HG03457 (cell line): ENCODE measurements around the gene TRAPPC5.
"Not testable (repeated sequence)": the region's sequence is repeated elsewhere in the genome, so short reads cannot be mapped to it uniquely, and the experiment has no call there.

ENCODE experiments used
- ATAC-seq: cut with Tn5 transposase; IDR thresholded peaks from one replicate; pipeline ENCODE4 v1.9.1; 2021; ENCODE audit warnings: moderate number of reproducible peaks; ENCODE audit not compliant: unreplicated experiment

TRAPPC5 gene

DNA sequence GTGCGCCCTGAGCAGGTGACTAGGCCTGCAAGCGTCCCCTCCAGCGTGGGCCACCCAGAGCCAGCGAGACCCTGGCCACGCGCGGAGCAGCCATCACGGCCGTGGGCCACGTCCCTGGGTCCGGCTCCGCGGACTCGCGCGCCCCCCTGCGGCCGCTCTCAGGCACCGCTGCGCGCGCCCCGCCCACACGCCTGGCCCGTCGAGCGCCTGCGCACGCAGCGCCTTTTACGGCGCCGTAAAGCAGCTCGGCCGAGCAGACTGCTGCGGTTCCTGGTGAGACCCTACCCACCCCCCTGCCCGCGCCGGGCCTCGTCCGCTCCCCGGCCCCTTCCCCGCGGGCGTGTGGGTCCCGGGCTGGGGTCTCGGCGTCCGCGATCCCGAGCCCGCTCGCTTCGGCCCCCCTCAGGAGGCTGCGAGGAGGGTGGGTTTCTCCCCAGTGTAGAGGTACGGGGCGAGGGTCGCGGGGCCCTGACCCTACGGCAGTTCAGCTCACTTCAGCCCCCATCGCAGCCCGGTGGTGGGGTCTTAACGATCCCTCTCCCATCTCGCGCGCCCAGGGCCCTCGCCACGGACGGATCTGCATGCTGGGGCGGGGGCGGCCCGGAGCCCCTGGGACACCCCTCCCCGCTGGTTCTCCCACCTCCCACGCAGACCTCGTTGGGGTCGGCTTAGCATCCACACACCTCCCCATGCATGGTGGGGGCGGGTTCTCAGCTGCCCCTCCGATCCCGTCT, at the start of gene TRAPPC5:
Gene TRAPPC5 (plus strand): TSS at position 228 of the 734 bp plus-strand sequence. CDS start 1,421 bp downstream, outside the sequence.
- no peak for ATAC-seq

GRCh38 chr19:7631577-7631976, 49.1 kb upstream of the TRAPPC5 start:
- ATAC-seq: no peak

DNA sequence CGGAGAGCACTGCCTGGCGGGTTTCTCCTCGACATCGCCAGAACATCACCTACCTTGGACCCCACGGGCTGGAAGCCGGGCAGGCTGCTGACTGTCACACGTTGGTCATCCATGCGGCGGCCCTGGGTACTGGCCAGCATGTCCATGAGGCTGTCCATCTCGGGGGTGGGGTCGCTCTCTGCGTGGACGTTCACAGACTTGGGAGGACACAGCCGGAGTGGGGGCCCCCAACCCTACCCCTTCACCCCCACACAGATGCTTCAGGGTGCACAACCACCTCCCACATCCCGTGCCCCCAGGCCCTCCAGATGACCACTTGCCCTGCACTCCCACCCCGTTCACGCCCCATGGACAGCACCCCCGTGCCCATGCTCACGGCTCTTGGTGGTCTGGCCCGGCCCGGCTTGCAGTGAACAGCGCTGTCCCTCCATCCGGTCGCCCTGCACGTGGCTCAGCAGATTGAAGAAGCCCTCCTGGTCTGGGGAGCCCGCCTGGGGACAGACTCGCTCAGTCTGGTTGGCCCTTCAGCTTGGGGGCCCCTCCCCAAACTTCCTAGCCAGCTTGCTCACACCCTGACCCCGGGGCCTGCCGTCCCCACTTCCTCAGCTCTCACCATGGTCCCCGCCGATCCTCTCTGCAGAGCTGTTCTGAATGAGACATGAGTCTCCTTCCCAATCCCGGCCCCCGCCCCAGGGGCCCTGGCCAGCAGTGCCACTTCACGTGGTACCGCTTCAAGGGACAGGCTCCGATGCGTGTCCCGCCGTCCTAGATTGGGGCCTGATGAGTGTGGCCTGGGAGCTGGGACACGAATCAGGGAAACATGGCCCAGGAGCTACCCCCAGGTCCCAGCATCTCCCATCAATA, 48.1 kb upstream of the TRAPPC5 start:
- ATAC-seq: no peak

- no peak for ATAC-seq
Measured at GRCh38 chr19:7633698-7634097, 46.9 kb upstream of the TRAPPC5 start, which contains the start of gene PCP2. TSS of gene PCP2 (minus strand) at chr19:7633719. CDS start at chr19:7633457, 262 bp downstream.

DNA sequence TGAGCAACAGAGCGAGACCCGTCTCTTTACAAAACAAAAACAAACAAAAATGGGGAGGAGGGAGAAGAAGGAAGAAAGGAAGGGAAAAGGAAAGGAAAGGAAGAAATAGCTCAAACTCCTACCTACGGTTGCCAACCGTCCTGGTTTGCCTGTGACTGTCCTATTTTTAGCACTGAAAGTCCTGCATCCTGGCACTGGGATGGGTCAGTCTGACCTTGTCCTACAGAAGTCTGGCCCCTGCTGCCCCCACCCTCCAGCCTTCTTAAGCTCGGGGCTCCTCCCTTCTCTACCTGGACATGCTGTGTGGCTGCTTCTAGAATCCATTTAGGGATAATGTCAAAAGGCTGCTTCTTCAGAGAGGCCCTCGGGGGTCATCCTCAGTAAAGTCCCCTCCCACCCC, 45.0 kb upstream of the TRAPPC5 start:
- ATAC-seq: no peak

- no peak for ATAC-seq
Measured at GRCh38 chr19:7636317-7636690, 44.3 kb upstream of the TRAPPC5 start.

- ATAC-seq: no peak
Measured at GRCh38 chr19:7636691-7637373, 43.8 kb upstream of the TRAPPC5 start, which contains the start of gene STXBP2. TSS of gene STXBP2 (plus strand) at chr19:7637110. CDS start at chr19:7637150, 40 bp downstream.

- ATAC-seq: no peak
Measured at GRCh38 chr19:7637374-7638256, 43.0 kb upstream of the TRAPPC5 start.

- no peak for ATAC-seq
Measured at GRCh38 chr19:7638802-7639465, 41.7 kb upstream of the TRAPPC5 start.

GRCh38 chr19:7639863-7640348, 40.7 kb upstream of the TRAPPC5 start:
- ATAC-seq: no peak

DNA sequence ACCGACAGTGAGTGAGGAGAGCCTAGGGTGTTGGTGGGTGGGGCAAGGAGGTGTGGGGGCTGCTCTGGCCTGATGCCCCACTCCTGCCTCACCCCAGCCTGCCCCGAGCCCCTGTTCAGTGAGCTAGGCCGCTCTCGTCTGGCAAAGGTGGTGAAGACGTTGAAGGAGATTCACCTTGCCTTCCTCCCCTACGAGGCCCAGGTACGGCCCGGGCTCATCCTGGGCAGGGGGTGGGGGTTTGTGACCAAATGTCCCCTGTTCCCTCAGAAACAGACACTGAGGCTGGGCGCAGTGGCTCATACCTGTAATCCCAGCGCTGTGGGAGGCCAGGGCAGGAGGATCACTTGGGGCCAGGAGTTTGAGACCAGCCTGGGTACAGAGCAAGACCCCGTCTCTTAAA, 39.8 kb upstream of the TRAPPC5 start:
- ATAC-seq: no peak

DNA sequence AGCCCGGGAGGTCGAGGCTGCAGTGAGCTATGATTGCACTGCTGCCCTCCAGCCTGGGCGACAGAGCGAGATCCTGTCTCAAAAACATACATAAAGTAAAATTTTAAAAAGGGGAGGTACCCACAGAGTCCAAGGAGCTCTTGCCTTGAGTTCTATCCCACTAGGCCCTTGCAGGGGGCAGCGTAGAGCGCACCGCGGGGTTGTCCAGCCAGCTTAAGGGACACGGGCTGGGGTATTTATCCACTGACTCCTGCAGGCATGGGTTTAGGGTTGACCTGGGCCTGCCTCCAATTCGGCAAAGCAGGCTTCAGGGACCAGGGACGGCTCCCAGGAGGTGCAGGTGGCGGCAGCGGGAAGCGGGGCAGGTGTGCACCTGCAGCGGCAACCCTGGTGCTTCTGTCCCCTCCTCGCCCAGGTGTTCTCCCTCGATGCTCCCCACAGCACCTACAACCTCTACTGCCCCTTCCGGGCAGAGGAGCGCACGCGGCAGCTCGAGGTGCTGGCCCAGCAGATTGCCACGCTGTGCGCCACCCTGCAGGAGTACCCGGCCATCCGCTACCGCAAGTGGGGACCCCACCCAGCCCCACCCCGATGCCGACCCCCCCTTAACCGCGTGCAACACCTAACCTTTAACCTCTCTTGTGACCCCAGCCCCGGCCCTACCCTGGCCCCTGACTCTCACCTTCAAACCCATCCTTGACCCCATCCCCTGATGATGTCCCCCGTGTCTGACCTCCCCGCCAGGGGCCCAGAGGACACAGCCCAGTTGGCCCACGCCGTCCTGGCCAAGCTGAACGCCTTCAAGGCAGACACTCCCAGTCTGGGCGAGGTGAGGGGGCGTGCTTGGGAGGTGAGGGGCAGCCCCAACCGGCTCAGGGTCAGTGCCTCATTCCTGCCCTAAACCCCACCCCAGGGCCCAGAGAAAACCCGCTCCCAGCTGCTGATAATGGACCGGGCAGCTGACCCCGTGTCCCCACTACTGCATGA, 39.0 kb upstream of the TRAPPC5 start:
- no peak for ATAC-seq

- no peak for ATAC-seq
Measured at GRCh38 chr19:7642295-7643030, 38.2 kb upstream of the TRAPPC5 start.

DNA sequence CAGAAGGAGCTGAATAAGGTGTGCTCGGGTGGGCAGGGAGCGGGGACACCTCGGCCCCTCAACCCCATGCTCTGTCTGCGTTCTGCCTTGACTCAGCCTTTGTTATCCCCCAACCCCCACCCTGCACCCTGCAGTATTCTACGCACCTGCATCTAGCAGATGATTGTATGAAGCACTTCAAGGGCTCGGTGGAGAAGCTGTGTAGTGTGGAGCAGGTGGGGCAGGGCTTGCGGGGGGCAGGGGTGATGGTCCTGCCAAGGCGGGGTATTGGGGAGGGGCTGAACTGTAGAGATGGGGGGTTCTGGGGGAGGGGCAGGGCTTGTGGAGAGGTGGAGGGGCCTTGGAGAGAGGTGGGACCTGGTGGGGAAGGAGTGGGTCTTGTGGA, 37.6 kb upstream of the TRAPPC5 start:
- ATAC-seq: no peak

DNA sequence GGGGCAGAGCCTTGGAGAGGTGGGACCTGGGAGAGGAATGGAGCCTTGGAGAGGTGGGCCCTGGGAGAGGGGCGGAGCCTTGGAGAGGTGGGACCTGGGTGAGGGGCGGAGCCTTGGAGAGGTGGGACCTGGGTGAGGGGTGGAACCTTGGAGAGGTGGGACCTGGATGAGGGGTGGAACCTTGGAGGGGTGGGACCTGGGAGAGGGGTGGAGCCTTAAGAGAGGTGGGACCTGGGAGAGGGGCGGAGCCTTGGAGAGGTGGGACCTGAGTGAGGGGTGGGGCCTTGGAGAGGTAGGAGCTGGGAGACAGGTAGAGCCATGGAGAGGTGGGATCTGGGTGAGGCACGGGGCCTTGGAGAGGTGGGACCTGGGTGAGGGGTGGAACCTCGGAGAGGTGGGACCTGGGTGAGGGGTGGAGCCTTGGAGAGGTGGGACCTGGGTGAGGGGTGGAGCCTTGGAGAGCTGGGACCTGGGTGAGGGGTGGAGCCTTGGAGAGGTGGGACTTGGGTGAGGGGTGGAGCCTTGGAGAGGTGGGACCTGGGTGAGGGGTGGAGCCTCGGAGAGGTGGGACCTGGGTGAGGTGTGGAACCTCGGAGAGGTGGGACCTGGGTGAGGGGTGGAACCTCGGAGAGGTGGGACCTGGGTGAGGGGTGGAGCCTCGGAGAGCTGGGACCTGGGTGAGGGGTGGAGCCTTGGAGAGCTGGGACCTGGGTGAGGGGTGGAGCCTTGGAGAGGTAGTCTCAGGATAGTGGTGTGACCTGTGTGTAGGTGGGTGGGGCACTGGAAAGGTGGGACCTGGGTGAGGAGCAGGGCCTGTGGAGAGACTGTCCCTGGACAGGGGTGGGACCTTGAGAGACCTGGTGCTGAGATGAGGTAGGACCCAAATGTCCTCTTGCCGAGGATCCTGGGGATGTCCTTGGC, 36.7 kb upstream of the TRAPPC5 start:
- ATAC-seq: not testable (repeated sequence)

DNA sequence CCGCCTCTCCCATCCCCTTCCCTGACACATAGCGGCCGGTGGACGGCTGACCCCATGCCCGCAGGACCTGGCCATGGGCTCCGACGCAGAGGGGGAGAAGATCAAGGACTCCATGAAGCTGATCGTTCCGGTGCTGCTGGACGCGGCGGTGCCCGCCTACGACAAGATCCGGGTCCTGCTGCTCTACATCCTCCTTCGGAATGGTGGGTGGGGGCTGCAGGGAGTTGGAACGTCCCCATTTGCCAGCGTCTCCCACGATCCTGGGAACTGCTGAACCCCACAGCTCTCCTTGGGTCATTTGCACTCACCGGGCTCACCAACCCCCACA, 36.1 kb upstream of the TRAPPC5 start:
- ATAC-seq: no peak

DNA sequence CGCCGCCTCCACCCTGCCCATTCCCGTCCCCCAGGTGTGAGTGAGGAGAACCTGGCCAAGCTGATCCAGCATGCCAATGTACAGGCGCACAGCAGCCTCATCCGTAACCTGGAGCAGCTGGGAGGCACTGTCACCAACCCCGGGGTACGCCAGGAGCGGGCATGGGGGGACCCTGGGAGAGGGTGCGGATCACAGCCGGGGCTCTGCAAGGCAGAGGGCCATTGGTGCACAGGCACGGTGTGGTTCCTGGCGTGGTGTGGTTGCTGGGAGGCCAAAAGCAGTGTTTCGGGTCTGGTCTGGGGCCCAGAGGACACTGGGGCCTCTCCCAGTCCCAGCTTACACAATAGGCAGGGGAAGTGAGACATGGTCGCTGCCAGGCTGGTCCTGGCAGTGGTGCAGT, 35.5 kb upstream of the TRAPPC5 start:
- no peak for ATAC-seq
